Brain microvascular endothelial cell (primary cell): Measurements from ENCODE around the gene RRP1.
"Not testable (repeated sequence)": the region's sequence is repeated elsewhere in the genome, so short reads cannot be mapped to it uniquely, and the experiment has no call there.

Experiments used
- DNase-seq: peaks from one replicate; pipeline ENCODE4 v3.0.0-alpha.2; 2020
- H3K27ac ChIP-seq: fragments of 250-450 bp; sonication (Bioruptor Pico); 2 replicates; pipeline ENCODE4 v1.5.1; 2020; ENCODE audit warnings: mild to moderate bottlenecking, moderate library complexity
- H3K27me3 ChIP-seq: fragments of 250-450 bp; sonication (Bioruptor Pico); replicated peaks from 2 replicates; pipeline ENCODE4 v1.5.1; 2020; ENCODE audit warnings: mild to moderate bottlenecking
- H3K36me3 ChIP-seq: fragments of 250-450 bp; sonication (Bioruptor Pico); replicated peaks from 2 replicates; pipeline ENCODE4 v1.5.1; 2020; ENCODE audit warnings: mild to moderate bottlenecking
- H3K4me3 ChIP-seq: 2 replicates; pipeline ENCODE4 v1.5.1; 2011; ENCODE audit warnings: low read depth, mild to moderate bottlenecking, control low read depth, low read length, moderate library complexity
- in situ Hi-C: cut with HindIII; loops from 2 replicates; pipeline ENCODE4 v1.10.0; 2017; ENCODE audit warnings: low sequenced_read_pairs, low pct_ligation_motif_present
- TF ChIP-seq, protein P1 (sequence below): IDR thresholded peaks from 2 replicates; pipeline ENCODE4 v1.5.1; 2011; ENCODE audit warnings: low read depth, mild to moderate bottlenecking, moderate library complexity, low read length, control low read depth, inconsistent platforms; ENCODE audit errors: missing control alignments

Gene RRP1

DNA sequence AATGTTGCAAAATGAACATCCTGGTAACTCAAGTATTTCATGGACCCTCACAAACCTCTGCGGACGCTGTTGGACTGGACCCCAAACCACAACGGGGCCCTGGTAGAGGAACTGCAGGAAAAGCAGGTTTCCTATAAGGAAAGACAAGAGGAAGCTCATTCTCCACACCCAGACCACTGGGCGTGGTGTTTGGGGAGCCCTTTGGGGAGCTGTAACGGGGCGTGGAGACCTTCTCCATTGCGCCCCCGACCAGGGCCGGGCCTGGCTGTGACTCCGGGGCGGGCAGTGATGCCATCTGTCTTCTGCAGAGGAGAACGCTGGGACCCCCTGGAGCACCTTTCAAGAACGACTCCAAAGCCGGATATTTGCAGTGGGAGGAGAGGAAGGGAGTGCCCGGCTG, 45.7 kb downstream of the RRP1 start:
- no peak overlapping the region for H3K27ac ChIP-seq
- H3K4me3 ChIP-seq: no peak overlapping the region
- TF ChIP-seq, protein P1, sequence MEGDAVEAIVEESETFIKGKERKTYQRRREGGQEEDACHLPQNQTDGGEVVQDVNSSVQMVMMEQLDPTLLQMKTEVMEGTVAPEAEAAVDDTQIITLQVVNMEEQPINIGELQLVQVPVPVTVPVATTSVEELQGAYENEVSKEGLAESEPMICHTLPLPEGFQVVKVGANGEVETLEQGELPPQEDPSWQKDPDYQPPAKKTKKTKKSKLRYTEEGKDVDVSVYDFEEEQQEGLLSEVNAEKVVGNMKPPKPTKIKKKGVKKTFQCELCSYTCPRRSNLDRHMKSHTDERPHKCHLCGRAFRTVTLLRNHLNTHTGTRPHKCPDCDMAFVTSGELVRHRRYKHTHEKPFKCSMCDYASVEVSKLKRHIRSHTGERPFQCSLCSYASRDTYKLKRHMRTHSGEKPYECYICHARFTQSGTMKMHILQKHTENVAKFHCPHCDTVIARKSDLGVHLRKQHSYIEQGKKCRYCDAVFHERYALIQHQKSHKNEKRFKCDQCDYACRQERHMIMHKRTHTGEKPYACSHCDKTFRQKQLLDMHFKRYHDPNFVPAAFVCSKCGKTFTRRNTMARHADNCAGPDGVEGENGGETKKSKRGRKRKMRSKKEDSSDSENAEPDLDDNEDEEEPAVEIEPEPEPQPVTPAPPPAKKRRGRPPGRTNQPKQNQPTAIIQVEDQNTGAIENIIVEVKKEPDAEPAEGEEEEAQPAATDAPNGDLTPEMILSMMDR: no peak
- DNase-seq: no peak
- peaks cover 2% of the 10 kb centered on the region for H3K27me3 ChIP-seq
- in situ Hi-C loops: no loop called here
- no peaks in the 10 kb centered on the region for H3K36me3 ChIP-seq

GRCh38 chr21:43835861-43836260, 46.5 kb downstream of the RRP1 start:
- no peak overlapping the region for H3K27ac ChIP-seq
- TF ChIP-seq, protein P1: no peak
- peaks cover 2% of the 10 kb centered on the region for H3K27me3 ChIP-seq
- no peak for DNase-seq
- in situ Hi-C loops: no loop called here
- H3K4me3 ChIP-seq: no peak overlapping the region
- H3K36me3 ChIP-seq: no peaks in the 10 kb centered on the region

GRCh38 chr21:43836616-43837015, 47.2 kb downstream of the RRP1 start:
- no peaks in the 10 kb centered on the region for H3K27me3 ChIP-seq
- in situ Hi-C loops: no loop called here
- no peak overlapping the region for H3K27ac ChIP-seq

GRCh38 chr21:43840259-43840658, 50.9 kb downstream of the RRP1 start:
- DNase-seq: no peak
- no peak overlapping the region for H3K4me3 ChIP-seq
- TF ChIP-seq, protein P1: no peak
- H3K36me3 ChIP-seq: no peaks in the 10 kb centered on the region
- no peaks in the 10 kb centered on the region for H3K27me3 ChIP-seq
- in situ Hi-C loops: no loop called here
- no peak overlapping the region for H3K27ac ChIP-seq

More at GRCh38 chr21:43836616-43837015, 47.2 kb downstream of the RRP1 start:
- DNase-seq: no peak
- TF ChIP-seq, protein P1: no peak
- Histone ChIP-seq H3K36me3 (no peaks in the 10 kb centered on the region), H3K4me3 (no peak overlapping the region)

DNA sequence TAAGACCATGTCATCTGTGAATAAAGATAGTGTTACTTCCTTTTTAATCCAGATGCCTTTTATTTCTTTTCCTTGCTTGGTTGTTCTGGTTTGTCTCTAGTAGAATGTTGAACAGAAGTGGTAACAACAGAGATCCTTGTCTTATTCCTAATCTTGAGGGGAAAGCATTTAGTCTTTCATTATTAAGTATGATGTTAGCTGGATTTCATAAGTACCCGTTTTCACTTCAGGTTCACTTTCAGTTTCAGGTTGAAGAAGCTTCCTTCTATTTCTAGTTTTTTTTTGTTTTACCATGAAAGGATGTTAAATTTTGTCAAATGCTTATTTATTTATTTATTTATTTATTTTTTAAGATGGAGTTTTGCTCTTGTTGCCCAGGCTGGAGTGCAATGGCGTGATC, 53.4 kb downstream of the RRP1 start:
- Histone ChIP-seq H3K4me3 (no peak overlapping the region), H3K27ac (no peak overlapping the region)

GRCh38 chr21:43844906-43845305, 55.5 kb downstream of the RRP1 start:
- in situ Hi-C loops, H3K27ac ChIP-seq, H3K4me3 ChIP-seq, H3K27me3 ChIP-seq, H3K36me3 ChIP-seq, DNase-seq: not testable (repeated sequence)

More for the DNA sequence above, 53.4 kb downstream of the RRP1 start:
- H3K27me3 ChIP-seq: no peaks in the 10 kb centered on the region
- H3K36me3 ChIP-seq: no peaks in the 10 kb centered on the region
- TF ChIP-seq, protein P1: no peak
- DNase-seq: no peak
- in situ Hi-C loops: no loop called here
